ENCODE results near the gene CISH.

Gene CISH, protein sequence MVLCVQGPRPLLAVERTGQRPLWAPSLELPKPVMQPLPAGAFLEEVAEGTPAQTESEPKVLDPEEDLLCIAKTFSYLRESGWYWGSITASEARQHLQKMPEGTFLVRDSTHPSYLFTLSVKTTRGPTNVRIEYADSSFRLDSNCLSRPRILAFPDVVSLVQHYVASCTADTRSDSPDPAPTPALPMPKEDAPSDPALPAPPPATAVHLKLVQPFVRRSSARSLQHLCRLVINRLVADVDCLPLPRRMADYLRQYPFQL

DNA sequence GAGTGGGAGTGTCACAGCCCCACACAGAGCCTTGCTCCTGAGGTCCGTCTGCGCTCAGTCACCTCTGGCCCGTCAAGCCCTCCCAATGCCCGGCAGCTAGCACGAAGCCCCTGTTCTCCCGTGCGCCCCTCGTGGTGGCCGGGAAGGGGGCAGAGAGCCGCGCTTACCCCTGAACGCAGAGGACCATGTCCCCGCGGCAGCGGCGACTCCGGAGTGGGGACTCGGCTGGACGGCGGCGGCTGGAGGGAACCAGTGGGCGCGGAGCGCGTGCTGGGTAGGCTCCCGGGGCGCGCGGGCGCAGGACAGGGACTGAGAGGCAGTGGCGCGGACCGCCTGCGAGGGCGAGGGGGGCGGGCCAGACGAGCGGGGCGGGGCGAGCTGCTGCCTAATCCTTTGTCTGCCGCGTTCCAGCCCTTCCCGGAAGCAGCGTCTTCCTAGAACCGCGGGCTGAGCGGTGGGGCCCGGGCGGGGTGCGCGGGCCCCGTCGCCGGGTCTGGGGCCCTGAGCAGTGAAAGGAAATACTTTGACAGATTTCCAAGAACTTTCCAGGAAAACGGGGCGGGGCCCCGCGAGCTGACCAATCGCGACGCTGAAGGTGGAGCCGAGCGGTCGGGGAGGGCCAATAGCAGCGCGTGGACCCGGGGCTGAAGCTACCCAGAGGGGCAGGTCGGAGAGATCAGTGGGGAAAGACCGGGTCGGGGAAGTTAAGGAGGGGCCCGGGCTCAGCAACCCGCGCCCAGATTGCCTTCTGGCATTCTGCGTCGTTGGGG is at the start of gene CISH:
CISH (minus strand) TSS at position 311 of the 770 bp plus-strand sequence; CDS start at position 187, 124 bp downstream.
- peak; percentile 91 for DNase-seq

DNA sequence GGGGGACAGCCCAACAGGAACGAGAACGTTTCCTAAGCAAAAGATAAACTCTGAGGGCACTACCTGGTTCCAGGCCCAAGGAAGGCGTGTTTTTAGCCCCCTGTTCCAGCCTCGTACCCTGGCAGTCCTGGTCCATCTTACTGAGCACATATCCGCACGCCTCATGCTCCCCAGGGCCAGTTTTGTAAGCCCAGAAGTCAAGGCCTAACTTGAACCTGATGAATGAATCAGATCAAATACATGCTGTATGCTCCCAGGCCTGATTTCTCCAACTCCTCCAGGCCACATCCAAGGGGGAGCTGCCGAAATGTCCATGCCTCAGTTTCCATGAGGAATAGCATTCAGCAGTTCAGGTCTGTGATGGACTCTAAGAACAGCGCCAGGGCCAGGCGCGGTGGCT is 48.8 kb upstream of the CISH start:
- DNase-seq = no peak

DNA sequence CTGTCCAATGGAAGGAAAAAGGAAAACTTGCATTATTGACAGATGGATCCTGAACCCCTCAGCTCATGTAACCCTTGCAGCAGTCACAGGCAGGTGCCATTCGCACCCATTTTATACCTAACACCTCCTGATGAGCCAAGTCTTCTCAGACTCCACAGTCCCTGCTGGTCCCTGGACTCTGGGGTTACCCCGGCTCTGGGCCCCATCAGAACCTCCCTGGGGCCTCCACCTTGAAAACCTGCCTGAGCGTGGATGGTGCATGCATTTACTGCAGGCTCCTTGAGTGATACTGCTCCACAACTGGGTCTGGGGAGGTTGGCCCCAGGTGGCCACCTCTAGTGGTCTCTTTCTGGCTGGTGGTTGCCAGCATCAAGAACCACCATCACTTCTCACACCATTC is 47.3 kb upstream of the CISH start:
- no peak for DNase-seq

DNA sequence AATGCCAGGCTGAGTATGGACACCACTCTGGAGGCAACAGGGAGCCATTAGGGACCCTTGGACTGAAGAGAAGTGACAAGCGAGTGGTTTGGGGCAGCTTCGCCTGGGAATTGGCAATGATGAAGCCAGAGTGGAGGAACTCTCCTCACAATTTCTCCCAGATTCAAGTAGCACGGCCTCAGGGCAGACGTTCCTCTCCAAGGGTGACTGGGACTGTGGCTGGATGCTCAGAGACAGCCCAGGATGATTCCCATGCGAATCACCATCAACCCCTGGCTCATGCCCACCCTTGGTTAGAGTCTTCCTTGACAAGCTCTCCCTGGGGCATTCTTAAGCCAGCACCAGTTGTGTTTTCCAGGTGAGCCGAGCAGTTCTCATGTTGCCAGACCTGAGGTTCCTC is 46.8 kb upstream of the CISH start:
- no peak for DNase-seq

DNA sequence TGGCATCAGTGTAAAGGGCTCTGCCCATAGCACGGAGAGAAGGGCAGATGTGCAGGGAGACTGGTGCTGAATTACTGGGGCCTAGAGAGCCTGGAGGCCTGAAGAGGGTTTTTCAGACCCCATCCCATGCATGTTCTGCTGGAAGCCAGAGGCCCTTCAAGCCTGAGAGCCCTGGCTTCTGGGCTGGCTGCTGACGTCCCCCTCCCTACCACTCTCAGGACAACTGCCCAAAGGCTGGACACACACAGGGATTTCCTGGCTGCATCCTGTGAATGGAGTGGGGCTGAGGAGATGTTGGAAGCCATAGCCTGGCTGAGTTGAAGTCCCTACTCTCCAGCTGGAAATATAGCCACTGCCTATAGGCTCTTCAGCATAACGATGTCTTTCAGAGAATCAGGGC is 46.2 kb upstream of the CISH start:
- DNase-seq = no peak

DNA sequence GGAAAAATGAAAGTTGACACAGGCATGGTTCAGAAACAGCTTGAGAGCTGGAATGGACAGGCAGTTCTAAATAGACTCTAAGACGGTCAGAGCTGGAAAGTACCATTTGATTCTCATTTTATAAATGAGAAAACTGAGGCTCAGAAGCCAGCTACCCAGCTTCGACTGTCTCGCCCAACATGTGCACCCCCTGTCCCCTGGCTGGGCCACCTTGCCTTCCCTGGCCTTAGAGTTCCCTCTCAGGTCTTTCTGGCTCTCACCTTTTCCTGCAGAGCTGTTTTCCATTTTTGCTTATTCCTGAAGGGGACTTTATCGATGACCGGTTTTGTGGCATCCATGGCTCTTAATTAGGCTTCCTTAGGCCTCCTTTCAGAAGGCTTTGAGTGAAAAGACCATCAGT is 45.8 kb upstream of the CISH start:
- DNase-seq = no peak

DNA sequence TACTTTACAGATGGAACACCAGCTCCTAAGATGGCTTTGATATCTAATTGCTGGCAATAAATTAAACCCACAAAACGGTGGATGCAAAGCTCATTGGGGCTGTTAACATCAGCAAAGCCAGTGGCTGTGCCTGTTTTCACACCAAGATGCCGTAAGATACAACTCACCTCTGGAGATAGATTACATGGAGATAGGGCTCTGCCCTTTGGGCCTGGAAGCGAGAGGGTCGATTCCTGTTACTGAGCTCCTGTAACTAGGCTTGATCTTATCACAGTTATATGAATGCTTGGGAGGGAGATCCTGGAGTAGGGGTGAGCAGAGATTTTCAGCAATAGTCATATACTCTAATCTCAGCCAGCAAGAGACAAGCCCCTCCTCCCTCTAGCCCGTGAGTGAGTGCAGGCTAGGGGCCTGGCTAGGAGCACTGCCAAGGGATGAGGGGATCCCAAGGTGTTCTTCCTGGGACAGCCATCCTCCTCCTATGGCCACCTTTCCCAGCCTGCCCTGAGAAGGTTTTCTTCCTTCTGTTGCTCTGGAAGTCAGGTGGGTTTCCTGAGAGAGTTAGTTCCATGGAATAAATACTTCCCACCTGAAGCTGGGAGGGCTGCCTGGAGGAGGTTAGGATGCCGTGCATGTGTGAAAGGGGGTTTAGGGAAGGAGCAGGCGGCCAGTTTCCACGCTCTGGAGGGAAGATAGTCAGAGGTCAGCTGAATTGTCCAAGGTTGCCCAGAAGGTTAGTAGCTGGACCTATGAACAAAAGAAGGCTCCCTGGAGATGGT is 45.0 kb upstream of the CISH start:
- DNase-seq = no peak

DNA sequence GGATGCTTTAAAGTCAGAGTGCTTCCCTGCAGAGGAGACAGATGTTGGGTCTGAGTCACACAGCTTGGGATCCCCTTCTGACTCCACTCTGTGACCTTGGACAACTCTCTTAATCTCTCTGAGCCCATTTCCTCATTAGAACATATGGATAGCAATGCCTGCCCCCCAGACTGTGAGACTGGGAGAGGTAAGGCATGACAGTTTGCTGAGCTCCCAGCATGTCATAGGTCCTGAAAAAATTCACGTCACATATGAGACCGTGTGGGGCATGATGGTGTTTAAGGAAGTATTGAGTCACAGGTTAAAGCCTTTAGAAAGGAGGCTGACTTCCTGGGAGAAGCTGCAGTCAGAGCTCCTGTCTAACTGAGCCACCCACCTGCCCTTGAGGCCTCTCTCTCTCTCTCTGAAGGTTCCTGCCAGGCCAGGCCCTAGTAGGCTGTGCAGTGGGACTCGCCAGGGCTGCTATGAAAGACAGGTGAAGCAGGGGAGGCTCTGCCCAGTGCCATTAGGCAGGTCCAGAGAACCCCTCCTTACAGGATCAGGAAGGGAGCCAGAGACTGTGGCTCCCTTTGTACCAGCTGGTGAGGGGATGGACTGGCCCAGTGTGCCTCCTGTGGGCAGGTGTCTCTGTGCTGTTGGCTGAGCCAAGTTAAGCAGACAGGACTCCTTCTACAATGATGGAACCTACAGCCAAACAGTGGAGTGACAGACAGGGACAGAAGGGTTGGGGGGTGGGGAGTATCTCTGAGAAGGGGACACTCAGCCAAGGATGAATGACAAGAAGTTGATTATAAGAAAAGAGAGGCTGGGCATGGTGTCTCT is 43.6 kb upstream of the CISH start:
- no peak for DNase-seq

DNA sequence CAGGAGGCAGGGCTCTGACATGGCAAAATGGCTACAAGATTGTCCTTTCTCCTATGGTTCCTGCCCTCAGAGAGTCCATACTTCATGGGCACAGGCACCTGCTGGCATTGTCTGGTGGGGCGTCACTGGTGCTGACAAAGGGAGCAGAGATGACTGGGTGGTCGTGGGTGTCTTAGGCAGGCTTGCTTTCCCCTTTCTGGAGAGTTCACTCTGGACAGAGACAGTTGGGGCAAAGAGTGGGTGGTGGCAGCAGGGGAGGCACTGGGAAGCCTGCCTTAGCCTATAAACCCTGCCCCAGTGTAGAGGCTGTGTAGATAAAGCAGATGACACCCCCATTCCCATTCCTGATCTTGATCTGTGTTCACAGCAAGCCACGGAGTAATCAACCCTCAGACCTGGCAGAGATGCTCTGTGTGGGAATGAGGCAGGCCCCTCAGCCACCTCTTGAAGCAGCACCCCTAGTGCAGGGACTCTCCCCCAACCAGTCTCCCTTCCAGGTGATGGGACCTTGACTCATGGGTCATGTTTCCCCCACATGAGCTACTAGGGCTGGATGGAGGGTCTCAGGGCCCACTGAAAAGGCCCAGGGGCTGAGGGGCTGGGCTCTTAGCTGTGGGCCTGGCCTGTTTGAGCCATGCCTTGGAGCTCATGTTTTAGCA is 42.5 kb upstream of the CISH start:
- DNase-seq = no peak

DNA sequence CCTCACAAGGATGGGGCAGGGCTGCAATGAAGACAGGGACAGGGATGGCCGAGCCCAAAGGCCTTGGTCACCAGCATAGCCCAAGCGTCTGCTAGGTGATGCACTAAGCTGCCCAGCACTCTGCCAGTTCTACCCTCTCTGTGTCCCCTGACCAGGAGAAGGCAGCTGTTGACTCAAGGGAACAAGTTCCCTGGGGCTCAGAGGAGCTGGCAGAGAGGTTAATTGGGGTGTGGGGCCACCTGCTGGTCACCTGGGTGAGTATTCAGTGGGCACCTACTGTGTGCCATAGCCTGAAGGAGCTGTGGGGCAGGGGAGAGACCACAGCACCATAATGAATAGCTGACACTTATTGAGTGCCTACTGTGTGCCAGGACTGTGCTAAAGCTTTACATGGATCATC is 41.1 kb upstream of the CISH start:
- DNase-seq = peak; percentile 40

DNA sequence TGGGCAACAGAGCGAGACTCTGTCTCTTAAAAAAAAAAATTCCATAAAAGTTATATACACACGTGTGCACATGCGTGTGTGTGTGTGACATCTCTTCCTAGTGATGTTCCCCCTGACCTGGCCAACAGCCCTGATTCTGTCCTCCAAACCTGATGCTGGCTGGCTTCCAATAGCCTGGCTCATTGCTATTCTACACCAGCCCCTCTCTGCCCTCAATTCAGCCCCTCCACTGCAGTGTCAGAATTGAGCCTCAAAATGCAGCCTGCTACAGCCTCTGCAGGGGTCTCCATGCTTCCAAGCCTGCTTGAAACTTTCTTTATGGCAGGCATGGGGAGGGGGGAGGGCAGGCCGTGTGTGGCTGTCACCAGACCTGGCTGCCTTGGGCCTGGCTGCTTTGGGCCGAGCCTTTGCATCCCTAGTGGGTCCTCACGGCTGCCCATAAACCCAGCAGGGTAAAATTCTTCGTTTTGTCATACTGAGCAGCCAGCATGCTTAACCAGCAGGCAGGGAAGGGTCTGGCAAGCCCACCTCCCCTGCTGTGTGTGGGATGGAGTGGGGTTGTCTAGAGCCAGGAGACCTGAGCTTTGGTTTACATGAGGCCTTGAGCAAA is 40.5 kb upstream of the CISH start:
- DNase-seq = no peak

DNA sequence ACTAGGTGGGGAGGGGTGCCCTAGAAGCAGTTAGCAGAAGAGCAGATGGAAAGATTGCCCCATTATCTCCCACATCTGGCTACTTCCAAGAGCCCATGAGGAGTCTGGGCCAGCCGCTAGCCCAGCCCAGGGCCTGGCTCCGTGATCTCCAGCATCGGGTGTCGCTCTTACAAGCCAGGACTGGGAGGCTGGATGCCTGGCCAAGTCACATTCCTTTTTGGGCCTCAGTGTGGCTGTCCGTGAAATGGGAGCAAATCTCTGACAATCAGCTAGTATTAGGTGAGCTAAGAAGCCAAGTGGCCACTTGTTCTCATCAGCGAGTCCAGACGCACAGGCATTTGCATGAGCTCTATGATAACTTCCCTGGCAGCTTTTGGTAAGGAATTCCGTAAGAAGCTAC is 39.9 kb upstream of the CISH start:
- DNase-seq = no peak

DNA sequence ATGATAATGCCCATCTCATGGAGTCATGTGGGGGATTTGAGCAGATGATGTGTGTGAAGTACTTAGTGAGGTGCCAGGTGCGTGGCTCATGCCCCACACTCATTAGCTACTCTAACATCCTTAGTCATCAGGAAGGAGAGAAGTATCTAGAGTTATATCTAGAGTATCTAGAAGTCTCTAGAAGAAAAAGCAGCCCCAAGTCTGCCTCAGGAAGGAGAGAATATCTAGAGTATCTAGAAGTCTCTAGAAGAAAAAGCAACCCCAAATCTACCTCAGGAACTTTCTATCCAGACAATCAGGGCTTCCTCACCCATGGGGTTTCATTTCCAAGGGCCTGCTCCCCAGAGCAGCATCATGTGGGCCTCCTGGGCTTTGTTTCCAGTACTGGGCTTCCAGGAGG is 38.4 kb upstream of the CISH start:
- no peak for DNase-seq

DNA sequence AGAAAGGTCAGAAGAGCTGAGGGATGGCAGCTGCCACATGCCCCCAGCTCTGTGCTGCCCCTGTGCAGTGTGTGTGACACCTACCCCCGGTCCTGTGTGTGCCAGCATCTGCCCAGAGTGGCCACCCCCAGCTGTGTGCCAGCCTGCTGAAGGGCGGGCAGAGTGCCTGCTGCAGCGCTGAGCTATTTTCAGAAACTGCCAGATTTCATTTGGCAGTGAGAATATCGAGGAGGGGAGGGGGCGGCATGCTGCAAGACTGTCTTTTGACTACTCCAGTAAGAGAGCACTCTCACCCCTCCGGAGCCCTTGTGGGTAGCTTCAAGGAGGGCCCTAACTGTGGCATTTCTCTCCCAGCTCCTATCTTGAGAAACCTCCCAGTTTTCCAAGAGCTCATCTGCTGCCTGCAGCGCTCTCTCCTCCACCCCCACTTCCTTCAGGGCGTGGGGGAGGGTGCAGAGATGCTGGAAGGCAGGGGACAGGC is 37.9 kb upstream of the CISH start:
- DNase-seq = no peak

DNA sequence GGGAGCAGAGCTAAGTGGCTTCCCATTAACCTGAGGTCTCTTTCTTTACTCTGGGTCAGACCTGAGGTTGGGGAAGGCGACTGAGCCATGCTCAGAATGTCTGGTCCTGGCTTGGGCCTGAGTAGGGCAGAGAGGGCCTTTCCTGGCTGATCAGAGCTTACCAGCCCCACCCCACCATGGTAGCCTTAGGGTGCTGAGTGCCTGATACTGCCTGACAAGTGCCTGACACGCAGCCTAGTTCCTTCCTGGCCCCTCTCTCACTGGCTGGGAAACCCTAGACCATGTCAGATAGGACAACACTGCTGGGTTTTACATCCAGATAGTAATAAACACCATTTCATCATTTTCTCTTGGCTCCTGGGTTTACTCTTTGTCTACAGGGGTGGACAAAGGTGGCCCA is 37.4 kb upstream of the CISH start:
- DNase-seq = no peak

DNA sequence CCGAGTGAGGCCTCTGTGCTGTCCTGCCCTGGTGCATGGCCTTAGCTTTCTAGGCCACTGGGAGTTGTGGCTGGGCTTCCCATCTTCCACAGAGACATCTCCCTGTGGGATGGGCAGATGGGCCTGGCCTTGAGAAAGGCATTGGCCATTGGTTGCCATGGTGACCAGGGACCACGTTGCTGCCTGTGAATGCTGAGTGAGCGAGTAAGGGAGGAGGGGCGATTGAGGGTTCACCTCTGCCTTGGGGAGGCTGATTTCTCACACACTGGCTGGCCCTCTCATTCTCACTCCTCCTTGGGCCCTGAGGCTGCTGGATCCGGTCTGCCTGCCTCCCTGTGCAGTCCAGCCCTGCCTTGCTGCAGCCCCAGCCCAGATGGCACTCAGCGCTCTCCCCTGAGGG is 36.7 kb upstream of the CISH start:
- no peak for DNase-seq

DNA sequence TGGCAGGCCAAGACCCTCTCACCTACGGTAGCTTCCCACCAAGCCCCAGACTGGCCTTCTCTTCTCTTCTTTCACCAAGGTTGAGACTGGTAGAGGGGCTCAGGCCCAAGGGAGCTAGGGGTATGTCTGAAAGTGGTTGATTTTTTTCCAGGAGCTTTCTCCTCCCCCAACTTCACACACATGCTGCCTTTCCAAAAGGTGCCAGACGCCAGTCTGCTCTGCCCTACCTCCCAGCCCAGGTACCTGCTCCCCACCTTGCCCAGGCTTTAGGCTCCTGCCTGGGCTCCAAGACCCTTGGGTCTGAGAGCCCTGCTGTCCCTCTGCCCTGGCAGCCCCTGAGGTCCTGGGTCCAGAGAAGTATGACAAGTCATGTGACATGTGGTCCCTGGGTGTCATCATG is 33.8 kb upstream of the CISH start:
- DNase-seq = no peak

DNA sequence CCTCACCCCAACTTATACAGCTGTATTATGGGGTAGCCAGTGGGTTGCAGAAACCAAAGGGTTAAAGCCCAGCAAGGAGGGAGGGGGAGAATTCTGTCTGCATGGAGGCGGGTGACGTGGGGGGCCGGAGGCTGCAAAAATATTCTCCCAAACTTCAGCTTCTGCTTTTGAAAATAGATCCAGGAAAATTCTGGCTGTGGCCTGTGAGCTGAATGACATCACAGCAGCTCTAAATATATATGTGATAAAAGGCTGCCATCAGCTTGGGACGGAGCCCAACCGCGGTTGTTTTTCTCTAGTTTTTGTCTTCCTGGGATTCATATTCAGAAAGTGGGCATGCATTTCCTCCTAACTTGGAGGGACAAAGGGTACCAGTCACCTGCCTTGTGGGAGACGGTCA is 33.0 kb upstream of the CISH start:
- no peak for DNase-seq

DNA sequence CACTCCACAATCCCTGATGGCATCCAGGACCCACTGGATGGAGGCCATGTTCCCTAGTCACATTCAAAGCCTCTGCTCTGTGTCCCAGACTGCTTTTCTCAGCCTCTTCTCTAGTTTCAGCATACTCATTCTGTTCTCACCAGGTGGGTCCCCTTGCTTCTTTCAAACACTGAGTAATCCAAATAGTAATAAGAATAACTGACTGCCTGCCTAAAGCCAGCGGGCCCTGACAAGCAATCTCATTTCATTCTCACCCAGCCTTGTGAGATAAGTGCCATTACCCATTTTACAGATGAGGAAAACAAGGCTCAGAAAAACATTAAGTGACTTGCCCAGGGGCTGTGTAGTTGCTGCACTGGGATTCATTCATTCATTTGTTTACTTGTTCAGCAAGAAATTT is 30.8 kb upstream of the CISH start:
- no peak for DNase-seq

DNA sequence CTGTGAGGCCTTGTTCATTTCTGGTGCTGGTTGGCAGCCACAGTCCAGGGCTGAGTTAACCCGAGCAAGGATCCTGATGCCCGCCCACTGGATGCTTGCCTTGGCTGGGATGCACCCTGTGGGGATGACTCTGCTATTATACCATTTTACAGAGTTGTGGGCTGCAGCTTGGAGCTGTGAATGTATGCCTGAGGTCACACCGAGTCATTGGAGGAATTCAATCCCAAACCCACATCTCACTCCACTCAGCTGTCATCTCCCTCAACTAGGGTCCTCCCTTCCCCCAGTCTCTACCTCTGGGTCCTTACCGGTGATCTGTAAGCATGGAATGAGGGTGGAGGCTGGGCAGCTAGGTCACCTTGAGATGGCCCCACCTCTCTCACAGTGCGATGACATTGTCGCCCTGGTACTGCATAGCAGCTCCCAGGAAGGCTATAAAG is 27.5 kb upstream of the CISH start:
- no peak for DNase-seq

DNA sequence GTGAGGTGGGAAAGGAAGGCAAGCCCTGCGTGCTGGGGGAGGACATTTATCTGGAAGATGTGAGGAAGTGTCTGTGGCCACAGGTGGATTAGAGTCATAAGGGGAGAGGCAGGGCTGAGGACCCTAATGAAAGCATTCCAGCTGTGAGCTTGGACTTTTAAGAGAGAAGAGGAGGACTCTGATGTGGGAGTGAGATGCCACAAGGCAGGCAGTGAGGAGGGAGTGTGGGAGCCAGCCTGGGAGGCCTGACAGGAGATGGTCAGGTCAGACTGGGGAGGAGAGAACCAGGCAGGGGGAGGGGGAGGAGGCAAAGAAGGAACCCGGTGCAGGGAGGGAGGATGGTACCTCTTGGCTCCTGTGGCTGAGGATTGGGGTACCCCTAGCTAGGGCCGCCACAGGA is 26.4 kb upstream of the CISH start:
- no peak for DNase-seq

DNA sequence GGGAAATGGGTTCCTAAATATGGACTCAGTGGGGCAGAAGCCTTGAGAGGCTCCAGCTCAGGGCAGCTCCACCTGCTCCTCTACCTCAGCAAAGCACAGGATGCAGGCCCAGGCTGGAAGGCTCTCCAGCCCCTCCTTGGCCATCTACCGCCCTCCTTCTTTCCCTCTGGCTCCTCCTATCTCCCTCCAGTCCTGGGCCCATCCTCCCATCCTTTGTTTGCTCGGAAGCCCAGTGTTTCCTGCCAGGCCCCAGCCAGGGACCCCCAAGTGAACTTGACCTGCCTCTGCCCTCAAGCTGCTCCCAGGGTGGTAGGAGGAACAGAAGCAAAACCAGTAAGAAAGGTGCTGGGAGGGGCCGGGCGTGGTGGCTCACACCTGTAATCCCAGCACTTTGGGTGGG is 25.4 kb upstream of the CISH start:
- DNase-seq = no peak
